Lower lobe of right lung (tissue), 2 donors: Measurements from ENCODE around the gene CTBS. TPM values are rescaled to one million over a fixed set of nuclear protein-coding genes. Genes with fewer than 3 reads are reported as not detected.

ENCODE experiments used
- ATAC-seq, 2 donors: fragments of 200-7000 bp; cut with Tn5 transposase; one replicate each; pipeline ENCODE4 v1.9.1; 2020 to 2022; ENCODE audit warnings: mild to moderate bottlenecking in 2 of 2, moderate library complexity in 2 of 2
- DNase-seq: peaks from one replicate; pipeline ENCODE4 v3.0.0-alpha.2; 2020
- H3K27ac ChIP-seq: fragments of 200-600 bp; one replicate; pipeline ENCODE4 v1.8.0; 2022
- H3K27me3 ChIP-seq: fragments of 200-600 bp; one replicate; pipeline ENCODE4 v1.8.0; 2022; ENCODE audit warnings: low read depth
- H3K36me3 ChIP-seq: fragments of 200-600 bp; one replicate; pipeline ENCODE4 v1.8.0; 2022; ENCODE audit warnings: mild to moderate bottlenecking
- H3K4me1 ChIP-seq: fragments of 200-600 bp; one replicate; pipeline ENCODE4 v1.8.0; 2022
- H3K4me3 ChIP-seq: fragments of 200-600 bp; one replicate; pipeline ENCODE4 v1.8.0; 2022; ENCODE audit warnings: mild to moderate bottlenecking
- H3K9me3 ChIP-seq: fragments of 200-600 bp; one replicate; pipeline ENCODE4 v1.8.0; 2022
- CTCF ChIP-seq: fragments of 200-600 bp; IDR thresholded peaks from one replicate; pipeline ENCODE4 v1.8.0; 2022; ENCODE audit warnings: antibody characterized with exemption, mild to moderate bottlenecking
- intact Hi-C: fragments of 100-400 bp; cut with DNase I; formaldehyde crosslinking; loops from one replicate; pipeline ENCODE4 v1.11.0; 2022
- total RNA-seq: library from RNA; stranded (reverse); fragmentation: NEBNext Ultra II Directional; extraction: Animal tissue kit (Norgen Biotek cat#: 25700); gene quantifications from one replicate; pipeline ENCODE4 v1.2.1, GENCODE V29; 2021
- donor health status: DM: no; HTN: yes; CAD: no; lungs with severe emphysema.

The CTBS gene
- total RNA-seq, 1 donor from 2014 or later, result 27.4 TPM

GRCh38 chr1:84505493-84506001, 68.7 kb downstream of the CTBS start:
- peaks cover 8% of the 10 kb centered on the region for H3K9me3 ChIP-seq
- ATAC-seq (peak; percentile 80 to 83), DNase-seq (no peak)
- H3K36me3 ChIP-seq, result peaks cover 6% of the 10 kb centered on the region
- peak overlapping the region; percentile 98 for H3K27ac ChIP-seq
- H3K4me1 ChIP-seq, result peaks cover 51% of the 10 kb centered on the region
- no peak for TF ChIP-seq CTCF
- intact Hi-C loops, result no loop called here
- peak overlapping the region; percentile 91 for H3K4me3 ChIP-seq
- no peaks in the 10 kb centered on the region for H3K27me3 ChIP-seq

- peak overlapping the region; percentile 91 for H3K4me3 ChIP-seq
- H3K4me1 ChIP-seq, result peaks cover 58% of the 10 kb centered on the region
- DNase-seq (no peak), ATAC-seq (peak in 1 of 2 donors; percentile 6)
- no peaks in the 10 kb centered on the region for H3K27me3 ChIP-seq
- H3K9me3 ChIP-seq, result peaks cover 8% of the 10 kb centered on the region
- no peak for TF ChIP-seq CTCF
- peak overlapping the region; percentile 98 for H3K27ac ChIP-seq
- intact Hi-C loops, result no loop called here
- peaks cover 13% of the 10 kb centered on the region for H3K36me3 ChIP-seq
Measured at GRCh38 chr1:84504580-84505492, 69.4 kb downstream of the CTBS start.

- intact Hi-C loops, result no loop called here
- H3K36me3 ChIP-seq, result peaks cover 32% of the 10 kb centered on the region
- no peaks in the 10 kb centered on the region for H3K9me3 ChIP-seq
- DNase-seq, result no peak
- peak overlapping the region; percentile 91 for H3K4me3 ChIP-seq
- H3K4me1 ChIP-seq, result peaks cover 60% of the 10 kb centered on the region
- peak overlapping the region; percentile 98 for H3K27ac ChIP-seq
- no peaks in the 10 kb centered on the region for H3K27me3 ChIP-seq
- ATAC-seq, result no peak
- TF ChIP-seq CTCF, result no peak
Measured at GRCh38 chr1:84502927-84503326, 71.3 kb downstream of the CTBS start.

Other genes with a start within 250 kb of the CTBS start
- gene DNASE2B, start 176.0 kb downstream of the CTBS start, total RNA-seq, result 26.1 TPM
- 31.1 TPM for gene RPF1, start 95.2 kb downstream of the CTBS start, total RNA-seq
- 2.5 TPM for gene SPATA1, start 68.1 kb downstream of the CTBS start, total RNA-seq
- 119 TPM for gene GNG5, start 67.9 kb downstream of the CTBS start, total RNA-seq
- gene SSX2IP, start 116.0 kb upstream of the CTBS start, total RNA-seq, result 5.8 TPM